Neuronal stem cell (in vitro differentiated cells): ENCODE measurements around the gene VWA1.
A peak's percentile ranks its signal among the peaks of the same experiment; 100 is the strongest.
"Not testable (repeated sequence)": the region's sequence is repeated elsewhere in the genome, so short reads cannot be mapped to it uniquely, and the experiment has no call there.

Source experiments
- DNase-seq: peaks from one replicate; pipeline ENCODE4 v3.0.0-alpha.2; 2013; ENCODE audit warnings: low spot score
- H2AFZ ChIP-seq: one replicate; pipeline ENCODE4 v1.6.1; 2013; ENCODE audit warnings: mild to moderate bottlenecking, low read length, inconsistent platforms
- H2AK5ac ChIP-seq: 2 replicates; pipeline ENCODE4 v1.6.1; 2013; ENCODE audit warnings: low read depth, mild to moderate bottlenecking, inconsistent platforms, low read length, moderate library complexity, mixed read lengths
- H2BK120ac ChIP-seq: 2 replicates; pipeline ENCODE4 v1.6.1; 2013; ENCODE audit warnings: low read depth, mild to moderate bottlenecking, inconsistent platforms, low read length, moderate library complexity, mixed read lengths
- H2BK12ac ChIP-seq: one replicate; pipeline ENCODE4 v1.6.1; 2013; ENCODE audit warnings: low read length, inconsistent platforms
- H2BK15ac ChIP-seq: 2 replicates; pipeline ENCODE4 v1.6.1; 2013; ENCODE audit warnings: mild to moderate bottlenecking, low read length, inconsistent platforms, mixed read lengths
- H2BK5ac ChIP-seq: one replicate; pipeline ENCODE4 v1.6.1; 2013; ENCODE audit warnings: inconsistent platforms, mild to moderate bottlenecking, low read length, moderate library complexity
- H3K14ac ChIP-seq: one replicate; pipeline ENCODE4 v1.6.1; 2013; ENCODE audit warnings: low read length, inconsistent platforms
- H3K18ac ChIP-seq: 2 replicates; pipeline ENCODE4 v1.6.1; 2013; ENCODE audit warnings: low read length, inconsistent platforms
- H3K23ac ChIP-seq: 2 replicates; pipeline ENCODE4 v1.6.1; 2013; ENCODE audit warnings: low read depth, mild to moderate bottlenecking, mixed read lengths, low read length, inconsistent platforms; ENCODE audit not compliant: poor library complexity
- H3K27ac ChIP-seq: replicated peaks from 3 replicates; pipeline ENCODE4 v1.5.1; 2013; ENCODE audit warnings: low read length, inconsistent platforms
- H3K27me3 ChIP-seq, 3 experiments: 2 replicates each; pipeline ENCODE4 v1.6.1; 2013; ENCODE audit warnings: low read length in 3 of 3, mild to moderate bottlenecking in 2 of 3, inconsistent platforms in 1 of 3, low read depth in 1 of 3, mixed read lengths in 1 of 3, moderate library complexity in 1 of 3; ENCODE audit not compliant: control insufficient read depth in 3 of 3, insufficient read depth in 3 of 3
- H3K36me3 ChIP-seq, 2 donors: replicated peaks in 1 of 2; 2 replicates each; pipeline ENCODE4 v1.6.1; 2013; ENCODE audit warnings: low read length in 2 of 2; ENCODE audit not compliant: control insufficient read depth in 2 of 2, insufficient read depth in 2 of 2
- H3K4ac ChIP-seq: 2 replicates; pipeline ENCODE4 v1.6.1; 2013; ENCODE audit warnings: inconsistent platforms, mild to moderate bottlenecking, low read length, moderate library complexity
- H3K4me1 ChIP-seq, 2 donors: 1 replicate in 1 of 2; 2 replicates in 1 of 2; pipeline ENCODE4 v1.6.1; 2013; ENCODE audit warnings: low read length in 2 of 2, low read depth in 1 of 2; ENCODE audit not compliant: control insufficient read depth in 2 of 2, insufficient read depth in 1 of 2
- H3K4me2 ChIP-seq: one replicate; pipeline ENCODE4 v1.6.1; 2013; ENCODE audit warnings: mild to moderate bottlenecking, low read length, inconsistent platforms; ENCODE audit not compliant: insufficient read depth, poor library complexity, severe bottlenecking
- H3K4me3 ChIP-seq, 2 donors: 2 replicates each; pipeline ENCODE4 v1.5.1; 2013; ENCODE audit warnings: low read length in 2 of 2, mild to moderate bottlenecking in 2 of 2, inconsistent platforms in 1 of 2, moderate library complexity in 1 of 2
- H3K79me1 ChIP-seq: one replicate; pipeline ENCODE4 v1.6.1; 2013; ENCODE audit warnings: low read depth, mild to moderate bottlenecking, inconsistent platforms, low read length, moderate library complexity
- H3K9ac ChIP-seq: one replicate; pipeline ENCODE4 v1.6.1; 2013; ENCODE audit warnings: mild to moderate bottlenecking, low read depth, low read length, inconsistent platforms; ENCODE audit not compliant: poor library complexity
- H3K9me3 ChIP-seq, 2 donors: replicated peaks in 1 of 2; 2 replicates each; pipeline versions ENCODE3 to v1.6.1; 2013; ENCODE audit warnings: low read length in 2 of 2, mild to moderate bottlenecking in 2 of 2, inconsistent platforms in 1 of 2, low read depth in 1 of 2, mixed read lengths in 1 of 2, moderate library complexity in 1 of 2; ENCODE audit not compliant: control insufficient read depth in 2 of 2, insufficient read depth in 1 of 2
- H4K8ac ChIP-seq: one replicate; pipeline ENCODE4 v1.6.1; 2013; ENCODE audit warnings: low read depth, mild to moderate bottlenecking, inconsistent platforms, low read length, moderate library complexity
- H4K91ac ChIP-seq: one replicate; pipeline ENCODE4 v1.6.1; 2013; ENCODE audit warnings: low read length, low read depth, mild to moderate bottlenecking, inconsistent platforms; ENCODE audit not compliant: poor library complexity
- WGBS, 2 donors: extraction: QIAGEN DNeasy Blood & Tissue Kit; methylation state at CpG; one replicate each; pipeline ENCODE4 v1.1.7; 2013; ENCODE audit warnings: missing lambda C conversion rate in 2 of 2, mixed read lengths in 1 of 2; ENCODE audit not compliant: insufficient read length in 2 of 2, insufficient replicate concordance in 1 of 2; ENCODE audit errors: extremely low coverage in 2 of 2; 5-methylcytosine and 5-hydroxymethylcytosine counted together

The VWA1 gene

GRCh38 chr1:1415751-1416150 is 19.7 kb upstream of the VWA1 start:
- no peak overlapping the region for H3K4me3 ChIP-seq
- no peaks in the 10 kb centered on the region for H3K36me3 ChIP-seq
- no peaks in the 10 kb centered on the region for H3K9me3 ChIP-seq
- no peak overlapping the region for H3K4me2 ChIP-seq
- H4K91ac ChIP-seq, result no peak overlapping the region
- H3K27ac ChIP-seq, result no peak overlapping the region
- H3K79me1 ChIP-seq, result peaks cover 2% of the 10 kb centered on the region
- H2BK120ac ChIP-seq, result no peak overlapping the region
- no peak overlapping the region for H4K8ac ChIP-seq
- H2BK5ac ChIP-seq, result no peak overlapping the region
- H3K18ac ChIP-seq, result no peak overlapping the region
- peaks cover 0 to 3% (median 0%) of the 10 kb centered on the region in 3 experiments for H3K27me3 ChIP-seq
- no CpG with 5 or more reads among the region's 13 CpGs for WGBS, 2 donors
- H2BK15ac ChIP-seq, result no peak overlapping the region
- no peak overlapping the region for H3K9ac ChIP-seq
- no peak overlapping the region for H2BK12ac ChIP-seq
- H3K23ac ChIP-seq, result peak overlapping the region; percentile 34
- no peak for DNase-seq
- no peak overlapping the region for H3K14ac ChIP-seq
- H2AFZ ChIP-seq, result no peak overlapping the region
- H3K4me1 ChIP-seq, result peaks cover 4 to 20% of the 10 kb centered on the region in 2 donors
- H3K4ac ChIP-seq, result no peak overlapping the region
- no peak overlapping the region for H2AK5ac ChIP-seq

- not testable (repeated sequence) for H3K79me1 ChIP-seq, H3K18ac ChIP-seq, H2BK12ac ChIP-seq, H3K4ac ChIP-seq, H4K91ac ChIP-seq, H3K4me2 ChIP-seq, H3K36me3 ChIP-seq, H3K27ac ChIP-seq, H2BK120ac ChIP-seq, H3K27me3 ChIP-seq, H2BK5ac ChIP-seq, DNase-seq, H2AK5ac ChIP-seq, H4K8ac ChIP-seq, H3K14ac ChIP-seq, H3K9ac ChIP-seq, H2BK15ac ChIP-seq, H3K9me3 ChIP-seq, H3K23ac ChIP-seq, H3K4me3 ChIP-seq
- H2AFZ ChIP-seq, result peak overlapping the region; percentile 79
- WGBS, 2 donors, result no CpG with 5 or more reads among the region's 5 CpGs
- H3K4me1 ChIP-seq, result peaks cover 10 to 29% of the 10 kb centered on the region in 2 donors
These were observed 18.1 kb upstream of the VWA1 start for GRCh38 chr1:1417396-1417795.

GRCh38 chr1:1417825-1418463 is 17.5 kb upstream of the VWA1 start:
- H2BK5ac ChIP-seq, H3K14ac ChIP-seq, H2BK120ac ChIP-seq, H3K4ac ChIP-seq, H3K36me3 ChIP-seq, H2BK12ac ChIP-seq, H2BK15ac ChIP-seq, H3K4me3 ChIP-seq, H3K23ac ChIP-seq, H3K27me3 ChIP-seq, H3K27ac ChIP-seq, H3K9me3 ChIP-seq, H3K4me2 ChIP-seq, H3K9ac ChIP-seq, H3K18ac ChIP-seq, H3K79me1 ChIP-seq, H4K91ac ChIP-seq, H4K8ac ChIP-seq, DNase-seq: not testable (repeated sequence)
- WGBS, 2 donors, result no CpG with 5 or more reads among the region's 25 CpGs
- Histone ChIP-seq H3K4me1 (peaks cover 10 to 34% of the 10 kb centered on the region in 2 donors), H2AFZ (peak overlapping the region; percentile 79), H2AK5ac (peak overlapping the region; percentile 63)

GRCh38 chr1:1418464-1419362 is 16.8 kb upstream of the VWA1 start:
- H2BK15ac ChIP-seq, result peak overlapping the region; percentile 62
- peaks cover 10 to 34% of the 10 kb centered on the region in 2 donors for H3K4me1 ChIP-seq
- H2AK5ac ChIP-seq, result peak overlapping the region; percentile 97
- peak overlapping the region; percentile 85 for H4K91ac ChIP-seq
- H3K4ac ChIP-seq, result peak overlapping the region; percentile 66
- H3K9ac ChIP-seq, result peak overlapping the region; percentile 77
- peak overlapping the region; percentile 16 for H2BK120ac ChIP-seq
- peak overlapping the region; percentile 93 for H3K23ac ChIP-seq
- H3K36me3 ChIP-seq, result no peaks in the 10 kb centered on the region
- no peaks in the 10 kb centered on the region for H3K9me3 ChIP-seq
- H2AFZ ChIP-seq, result peak overlapping the region; percentile 79
- no CpG with 5 or more reads among the region's 26 CpGs for WGBS, 2 donors
- no peak for DNase-seq
- peak overlapping the region; percentile 94 for H3K18ac ChIP-seq
- peaks cover 2% of the 10 kb centered on the region for H3K79me1 ChIP-seq
- H3K14ac ChIP-seq, result no peak overlapping the region
- H4K8ac ChIP-seq, result peak overlapping the region; percentile 72
- peaks cover 0 to 3% (median 0%) of the 10 kb centered on the region in 3 experiments for H3K27me3 ChIP-seq
- no peak overlapping the region for H3K4me3 ChIP-seq
- H3K27ac ChIP-seq, result no peak overlapping the region
- peak overlapping the region; percentile 90 for H2BK5ac ChIP-seq
- H2BK12ac ChIP-seq, result peak overlapping the region; percentile 90
- no peak overlapping the region for H3K4me2 ChIP-seq
